Activated gamma-delta T cell treated with Interleukin-2 at 50 U/mL for 16 hours (primary cell): ENCODE results near the gene BEAN1.

ENCODE experiments used
- DNase-seq: peaks from one replicate; pipeline ENCODE4 v3.0.0-alpha.2; 2020

The BEAN1 gene

GRCh38 chr16:66422366-66422765 lies 4.7 kb upstream of the BEAN1 start:
- no peak for DNase-seq

GRCh38 chr16:66423177-66423576 lies 3.9 kb upstream of the BEAN1 start:
- DNase-seq: no peak

GRCh38 chr16:66425651-66426050 lies 1.4 kb upstream of the BEAN1 start:
- DNase-seq: no peak

- no peak for DNase-seq
These were observed 721 bp upstream of the BEAN1 start for GRCh38 chr16:66426112-66427035.

- DNase-seq: no peak
These were observed 981 bp downstream of the BEAN1 start for GRCh38 chr16:66427871-66428681.

GRCh38 chr16:66428682-66429251 lies 1.7 kb downstream of the BEAN1 start:
- no peak for DNase-seq

GRCh38 chr16:66429290-66429962 lies 2.3 kb downstream of the BEAN1 start:
- DNase-seq: no peak

GRCh38 chr16:66430214-66430613 lies 3.1 kb downstream of the BEAN1 start:
- DNase-seq: no peak

GRCh38 chr16:66431760-66432159 lies 4.7 kb downstream of the BEAN1 start:
- no peak for DNase-seq

- DNase-seq: no peak
These were observed 5.3 kb downstream of the BEAN1 start for GRCh38 chr16:66432429-66432828.

- DNase-seq: no peak
These were observed 7.7 kb downstream of the BEAN1 start for GRCh38 chr16:66434619-66435430.

- no peak for DNase-seq
These were observed 8.8 kb downstream of the BEAN1 start for GRCh38 chr16:66435896-66436295.

GRCh38 chr16:66437391-66437945 lies 10.4 kb downstream of the BEAN1 start:
- no peak for DNase-seq

- DNase-seq: no peak
These were observed 11.4 kb downstream of the BEAN1 start for GRCh38 chr16:66438536-66438935.

- no peak for DNase-seq
These were observed 12.1 kb downstream of the BEAN1 start for GRCh38 chr16:66439051-66439730.

- no peak for DNase-seq
These were observed 13.2 kb downstream of the BEAN1 start for GRCh38 chr16:66440271-66440802.

GRCh38 chr16:66440970-66441369 lies 13.9 kb downstream of the BEAN1 start:
- no peak for DNase-seq

- DNase-seq: no peak
These were observed 14.7 kb downstream of the BEAN1 start for GRCh38 chr16:66441586-66442375.

GRCh38 chr16:66442502-66443268 lies 15.6 kb downstream of the BEAN1 start:
- no peak for DNase-seq
